Stimulated activated CD8-positive, alpha-beta memory T cell treated with anti-CD3 and anti-CD28 coated beads, Interleukin-4, amount 100 ng/mL, for 24 hours (primary cell): Measurements from ENCODE around the gene CPNE5.

Source experiments
- DNase-seq: peaks from one replicate; pipeline ENCODE4 v3.0.0-alpha.2; 2020; ENCODE audit warnings: low read depth

CPNE5 gene

GRCh38 chr6:36700071-36700812 lies 139.0 kb downstream of the CPNE5 start:
- no peak for DNase-seq

GRCh38 chr6:36699348-36699747 lies 139.9 kb downstream of the CPNE5 start:
- no peak for DNase-seq

- DNase-seq = no peak
Observed at GRCh38 chr6:36698871-36699271, 140.4 kb downstream of the CPNE5 start.

- DNase-seq = no peak
Observed at GRCh38 chr6:36698196-36698595, 141.0 kb downstream of the CPNE5 start.

- DNase-seq = no peak
Observed at GRCh38 chr6:36697481-36697903, 141.8 kb downstream of the CPNE5 start, which contains the start of gene RAB44. TSS of gene RAB44 (plus strand) at chr6:36697826. CDS start at chr6:36704236, 6,410 bp downstream.

- no peak for DNase-seq
Observed at GRCh38 chr6:36695414-36695813, 143.8 kb downstream of the CPNE5 start.

GRCh38 chr6:36694616-36695015 lies 144.6 kb downstream of the CPNE5 start:
- no peak for DNase-seq

GRCh38 chr6:36692861-36693702 lies 146.2 kb downstream of the CPNE5 start:
- DNase-seq = no peak

- no peak for DNase-seq
Observed at GRCh38 chr6:36692220-36692619, 147.0 kb downstream of the CPNE5 start.

- no peak for DNase-seq
Observed at GRCh38 chr6:36691612-36692011, 147.6 kb downstream of the CPNE5 start.

- DNase-seq = no peak
Observed at GRCh38 chr6:36691011-36691410, 148.2 kb downstream of the CPNE5 start.
